ENCODE results near the gene PAQR8. TPM values are rescaled to one million over a fixed set of nuclear protein-coding genes. Genes with fewer than 3 reads are reported as not detected.

Gene PAQR8
- total and polyA plus RNA-seq, 2 of the 13 experiments (the other 11 are each of a cell fraction or from before 2014, with no cell fraction given) = 37.7 to 50.7 TPM

DNA sequence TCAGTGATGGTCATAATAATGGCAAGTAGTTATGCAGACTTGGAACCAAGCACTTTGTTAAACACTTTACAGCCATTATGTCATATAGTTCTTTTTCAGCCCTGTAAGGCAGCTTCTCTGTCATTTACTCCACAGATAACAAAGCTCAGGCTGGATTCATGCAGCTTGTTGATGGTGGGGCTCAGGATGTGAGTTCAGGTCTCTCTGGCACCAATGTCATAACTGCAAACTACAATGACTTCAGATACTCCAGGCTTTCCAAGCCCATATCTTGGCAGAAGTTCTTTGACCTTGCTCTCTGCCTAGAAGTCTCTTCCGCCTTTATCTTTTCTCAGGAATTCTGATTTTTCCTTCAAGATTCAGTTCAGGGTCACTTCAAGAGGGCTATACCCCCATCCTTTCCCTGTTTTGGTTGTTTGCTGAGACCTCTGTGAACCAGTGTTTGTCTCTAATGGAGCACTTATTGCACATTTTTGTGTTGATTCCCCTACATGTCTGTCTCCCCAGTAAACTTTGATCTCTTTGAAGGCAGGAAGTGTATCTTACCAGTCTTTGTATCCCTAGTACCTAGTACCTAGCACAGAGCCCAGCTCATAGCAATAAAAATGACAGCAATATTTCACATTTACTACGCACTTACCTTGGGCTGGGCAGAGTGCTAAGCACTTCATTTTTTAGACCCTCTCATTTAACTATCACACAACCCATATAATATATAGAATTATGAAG, 38.5 kb downstream of the PAQR8 start (continued):
- TF ChIP-seq KLF9 (CRISPR knock-in tag; IDR thresholded peaks at IDR 0.05; ENCODE audit: low read depth) (no peak), TP53 (CRISPR knock-in tag; conservative IDR thresholded peaks at IDR 0.05) (no peak), TEAD3 (CRISPR knock-in tag; optimal IDR thresholded peaks at IDR 0.05; ENCODE audit: borderline replicate concordance) (peak; percentile 34), YEATS2 (CRISPR knock-in tag; IDR thresholded peaks at IDR 0.05; ENCODE audit: borderline replicate concordance) (0 out of 2 replicates have a peak, but pooled peaks have one; percentile 29), CREM (IDR thresholded peaks at IDR 0.05) (peak; percentile 23; the same call in 1 of the 2 replicates), CREM (CRISPR knock-in tag; IDR thresholded peaks at IDR 0.05) (no peak), FOXJ3 (CRISPR knock-in tag; IDR thresholded peaks at IDR 0.05; ENCODE audit: borderline replicate concordance) (peak; percentile 16; the same call in 1 of the 2 replicates), ZNF121 (CRISPR knock-in tag; IDR thresholded peaks at IDR 0.05) (no peak), THAP11 (CRISPR knock-in tag; IDR thresholded peaks at IDR 0.05) (no peak; the same call in 1 of the 2 replicates), JDP2 (CRISPR knock-in tag; IDR thresholded peaks at IDR 0.05; ENCODE audit: borderline replicate concordance) (no peak), MAFF (IDR thresholded peaks at IDR 0.05; ENCODE audit: low read depth, low read length) (no peak), SP140L (CRISPR knock-in tag; IDR thresholded peaks at IDR 0.05; ENCODE audit: borderline replicate concordance) (no peak), RARA (CRISPR knock-in tag; IDR thresholded peaks at IDR 0.05) (peak; percentile 49; the same call in 1 of the 2 replicates), FLYWCH1 (CRISPR knock-in tag; IDR thresholded peaks at IDR 0.05) (no peak), PAX8 (CRISPR knock-in tag; IDR thresholded peaks at IDR 0.05; ENCODE audit: borderline replicate concordance) (no peak), GFI1 (CRISPR knock-in tag; IDR thresholded peaks at IDR 0.05; ENCODE audit: borderline replicate concordance) (0 out of 2 replicates have a peak, but pooled peaks have one; percentile 1), CCDC6 (CRISPR knock-in tag; IDR thresholded peaks at IDR 0.05) (peak; percentile 43; the same call in 1 of the 2 replicates), NR3C1 (CRISPR knock-in tag; IDR thresholded peaks at IDR 0.05) (no peak), ZNF484 (CRISPR knock-in tag; IDR thresholded peaks at IDR 0.05; ENCODE audit: borderline replicate concordance, low read depth) (no peak)
- TF ChIP-seq, protein P1, sequence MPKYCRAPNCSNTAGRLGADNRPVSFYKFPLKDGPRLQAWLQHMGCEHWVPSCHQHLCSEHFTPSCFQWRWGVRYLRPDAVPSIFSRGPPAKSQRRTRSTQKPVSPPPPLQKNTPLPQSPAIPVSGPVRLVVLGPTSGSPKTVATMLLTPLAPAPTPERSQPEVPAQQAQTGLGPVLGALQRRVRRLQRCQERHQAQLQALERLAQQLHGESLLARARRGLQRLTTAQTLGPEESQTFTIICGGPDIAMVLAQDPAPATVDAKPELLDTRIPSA (CRISPR knock-in tag; IDR thresholded peaks at IDR 0.05; ENCODE audit: borderline replicate concordance) = no peak
- TF ChIP-seq, protein P2, sequence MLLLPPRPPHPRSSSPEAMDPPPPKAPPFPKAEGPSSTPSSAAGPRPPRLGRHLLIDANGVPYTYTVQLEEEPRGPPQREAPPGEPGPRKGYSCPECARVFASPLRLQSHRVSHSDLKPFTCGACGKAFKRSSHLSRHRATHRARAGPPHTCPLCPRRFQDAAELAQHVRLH (CRISPR knock-in tag; IDR thresholded peaks at IDR 0.05; ENCODE audit: borderline replicate concordance, low read depth) = peak; percentile 76; the same call in 1 of the 2 replicates
- TF ChIP-seq, protein P3, sequence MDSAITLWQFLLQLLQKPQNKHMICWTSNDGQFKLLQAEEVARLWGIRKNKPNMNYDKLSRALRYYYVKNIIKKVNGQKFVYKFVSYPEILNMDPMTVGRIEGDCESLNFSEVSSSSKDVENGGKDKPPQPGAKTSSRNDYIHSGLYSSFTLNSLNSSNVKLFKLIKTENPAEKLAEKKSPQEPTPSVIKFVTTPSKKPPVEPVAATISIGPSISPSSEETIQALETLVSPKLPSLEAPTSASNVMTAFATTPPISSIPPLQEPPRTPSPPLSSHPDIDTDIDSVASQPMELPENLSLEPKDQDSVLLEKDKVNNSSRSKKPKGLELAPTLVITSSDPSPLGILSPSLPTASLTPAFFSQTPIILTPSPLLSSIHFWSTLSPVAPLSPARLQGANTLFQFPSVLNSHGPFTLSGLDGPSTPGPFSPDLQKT (CRISPR knock-in tag; IDR thresholded peaks at IDR 0.05; ENCODE audit: borderline replicate concordance) = no peak
- TF ChIP-seq, protein P4, sequence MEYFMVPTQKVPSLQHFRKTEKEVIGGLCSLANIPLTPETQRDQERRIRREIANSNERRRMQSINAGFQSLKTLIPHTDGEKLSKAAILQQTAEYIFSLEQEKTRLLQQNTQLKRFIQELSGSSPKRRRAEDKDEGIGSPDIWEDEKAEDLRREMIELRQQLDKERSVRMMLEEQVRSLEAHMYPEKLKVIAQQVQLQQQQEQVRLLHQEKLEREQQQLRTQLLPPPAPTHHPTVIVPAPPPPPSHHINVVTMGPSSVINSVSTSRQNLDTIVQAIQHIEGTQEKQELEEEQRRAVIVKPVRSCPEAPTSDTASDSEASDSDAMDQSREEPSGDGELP (IDR thresholded peaks at IDR 0.05; ENCODE audit: borderline replicate concordance, low read depth) = no peak
- TF ChIP-seq, protein P5, sequence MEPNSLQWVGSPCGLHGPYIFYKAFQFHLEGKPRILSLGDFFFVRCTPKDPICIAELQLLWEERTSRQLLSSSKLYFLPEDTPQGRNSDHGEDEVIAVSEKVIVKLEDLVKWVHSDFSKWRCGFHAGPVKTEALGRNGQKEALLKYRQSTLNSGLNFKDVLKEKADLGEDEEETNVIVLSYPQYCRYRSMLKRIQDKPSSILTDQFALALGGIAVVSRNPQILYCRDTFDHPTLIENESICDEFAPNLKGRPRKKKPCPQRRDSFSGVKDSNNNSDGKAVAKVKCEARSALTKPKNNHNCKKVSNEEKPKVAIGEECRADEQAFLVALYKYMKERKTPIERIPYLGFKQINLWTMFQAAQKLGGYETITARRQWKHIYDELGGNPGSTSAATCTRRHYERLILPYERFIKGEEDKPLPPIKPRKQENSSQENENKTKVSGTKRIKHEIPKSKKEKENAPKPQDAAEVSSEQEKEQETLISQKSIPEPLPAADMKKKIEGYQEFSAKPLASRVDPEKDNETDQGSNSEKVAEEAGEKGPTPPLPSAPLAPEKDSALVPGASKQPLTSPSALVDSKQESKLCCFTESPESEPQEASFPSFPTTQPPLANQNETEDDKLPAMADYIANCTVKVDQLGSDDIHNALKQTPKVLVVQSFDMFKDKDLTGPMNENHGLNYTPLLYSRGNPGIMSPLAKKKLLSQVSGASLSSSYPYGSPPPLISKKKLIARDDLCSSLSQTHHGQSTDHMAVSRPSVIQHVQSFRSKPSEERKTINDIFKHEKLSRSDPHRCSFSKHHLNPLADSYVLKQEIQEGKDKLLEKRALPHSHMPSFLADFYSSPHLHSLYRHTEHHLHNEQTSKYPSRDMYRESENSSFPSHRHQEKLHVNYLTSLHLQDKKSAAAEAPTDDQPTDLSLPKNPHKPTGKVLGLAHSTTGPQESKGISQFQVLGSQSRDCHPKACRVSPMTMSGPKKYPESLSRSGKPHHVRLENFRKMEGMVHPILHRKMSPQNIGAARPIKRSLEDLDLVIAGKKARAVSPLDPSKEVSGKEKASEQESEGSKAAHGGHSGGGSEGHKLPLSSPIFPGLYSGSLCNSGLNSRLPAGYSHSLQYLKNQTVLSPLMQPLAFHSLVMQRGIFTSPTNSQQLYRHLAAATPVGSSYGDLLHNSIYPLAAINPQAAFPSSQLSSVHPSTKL (CRISPR knock-in tag; IDR thresholded peaks at IDR 0.05) = peak; percentile 68; the same call in 1 of the 2 replicates
